Kidney epithelial cell (primary cell): ENCODE results near the gene BACE1-AS. TPM values are rescaled to one million over a fixed set of nuclear protein-coding genes. Genes with fewer than 3 reads are reported as not detected.

Experiments
- DNase-seq: peaks from one replicate; pipeline ENCODE4 v3.0.0-alpha.2; 2010; ENCODE audit warnings: low read depth
- H3K27me3 ChIP-seq: 2 replicates; pipeline ENCODE4 v1.6.0; 2011; ENCODE audit warnings: low read length; ENCODE audit not compliant: control insufficient read depth, insufficient read depth
- H3K36me3 ChIP-seq: 2 replicates; pipeline ENCODE4 v1.5.1; 2011; ENCODE audit warnings: low read length; ENCODE audit not compliant: control insufficient read depth, insufficient read depth
- H3K4me3 ChIP-seq: 2 replicates; pipeline ENCODE4 v1.5.1; 2011; ENCODE audit warnings: low read depth, mild to moderate bottlenecking, control low read depth, low read length
- CTCF ChIP-seq: IDR thresholded peaks from 2 replicates; pipeline ENCODE4 v1.5.1; 2011; ENCODE audit warnings: mild to moderate bottlenecking, moderate library complexity, low read length, control low read depth, inconsistent platforms; ENCODE audit not compliant: insufficient read depth, poor library complexity, severe bottlenecking
- total RNA-seq: library from RNA; depleted of rRNA; stranded (reverse); fragments of >200 nt; gene quantifications from 2 replicates; pipeline ENCODE4 v1.2.3, GENCODE V29; 2015

Gene BACE1-AS
- total RNA-seq, 1 donor from 2014 or later, result 4.9 TPM

DNA sequence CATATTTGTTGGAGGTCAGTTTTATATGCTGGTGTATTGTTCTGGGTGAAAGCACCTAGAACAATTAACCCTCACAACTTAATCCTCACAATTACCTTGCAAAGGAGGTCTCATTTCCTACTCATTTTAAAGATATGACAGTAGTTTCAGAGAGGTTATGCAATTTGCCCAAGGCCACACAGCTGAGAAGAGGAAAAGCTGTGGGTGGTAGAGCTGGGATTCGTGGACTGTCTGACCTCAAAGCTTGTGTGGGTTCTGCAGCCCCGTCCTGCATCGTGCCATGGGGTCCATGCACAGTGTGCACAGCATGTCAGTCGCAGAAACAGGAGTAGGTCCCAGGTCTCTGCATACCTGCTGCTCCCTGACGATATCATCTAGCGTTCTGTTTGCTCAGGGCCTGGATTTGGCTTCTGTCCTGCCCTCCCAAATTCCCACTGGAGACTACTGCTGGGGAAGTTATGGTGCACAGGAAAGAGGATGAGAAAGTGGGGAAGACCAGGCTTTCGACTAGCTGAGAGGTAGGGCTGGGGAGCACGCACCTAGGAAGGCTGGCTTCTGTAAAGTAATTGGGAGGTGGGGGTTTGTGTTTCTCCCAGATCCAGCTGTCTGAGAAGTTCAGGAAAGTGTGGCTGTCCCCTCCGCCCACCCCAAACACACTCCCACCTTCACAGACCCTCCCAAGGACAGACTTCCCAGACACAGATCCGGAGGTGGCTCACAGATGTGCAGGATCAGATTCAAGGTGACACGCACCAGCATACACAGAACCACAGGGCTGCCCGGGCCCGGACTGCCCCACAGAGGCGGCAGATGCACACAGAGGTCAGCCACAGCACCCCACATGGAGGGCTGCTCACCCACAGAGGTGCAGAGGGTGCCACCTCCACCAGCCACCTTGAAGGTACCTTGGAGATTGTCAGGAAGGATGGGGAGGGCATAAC is 23.0 kb downstream of the BACE1-AS start:
- Histone ChIP-seq H3K36me3 (no peaks in the 10 kb centered on the region), H3K27me3 (no peaks in the 10 kb centered on the region), H3K4me3 (peak overlapping the region; percentile 11)
- no peak for TF ChIP-seq CTCF
- DNase-seq, result no peak

DNA sequence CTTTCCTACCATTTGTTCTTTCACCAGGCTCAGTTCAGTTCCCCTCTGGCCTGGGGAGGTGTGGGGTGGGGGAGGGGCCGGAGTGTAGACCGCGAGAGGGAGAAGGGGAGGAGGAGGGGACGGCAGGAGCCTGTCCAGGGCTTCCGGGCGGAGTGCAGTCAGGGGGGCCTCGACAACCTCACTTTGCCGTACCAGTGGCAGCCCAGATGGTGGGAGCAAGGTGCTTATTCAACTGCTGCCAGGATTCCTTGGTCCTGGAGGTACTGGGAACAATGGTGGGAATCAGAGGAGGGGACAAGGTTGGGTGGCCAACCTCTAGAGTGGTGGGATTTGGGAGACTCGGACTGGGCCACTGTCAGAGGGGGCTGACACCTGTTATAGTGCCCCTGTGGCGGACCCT is 23.7 kb downstream of the BACE1-AS start:
- Histone ChIP-seq H3K27me3 (no peaks in the 10 kb centered on the region), H3K4me3 (peak overlapping the region; percentile 82), H3K36me3 (no peaks in the 10 kb centered on the region)
- no peak for DNase-seq
- TF ChIP-seq CTCF, result no peak

DNA sequence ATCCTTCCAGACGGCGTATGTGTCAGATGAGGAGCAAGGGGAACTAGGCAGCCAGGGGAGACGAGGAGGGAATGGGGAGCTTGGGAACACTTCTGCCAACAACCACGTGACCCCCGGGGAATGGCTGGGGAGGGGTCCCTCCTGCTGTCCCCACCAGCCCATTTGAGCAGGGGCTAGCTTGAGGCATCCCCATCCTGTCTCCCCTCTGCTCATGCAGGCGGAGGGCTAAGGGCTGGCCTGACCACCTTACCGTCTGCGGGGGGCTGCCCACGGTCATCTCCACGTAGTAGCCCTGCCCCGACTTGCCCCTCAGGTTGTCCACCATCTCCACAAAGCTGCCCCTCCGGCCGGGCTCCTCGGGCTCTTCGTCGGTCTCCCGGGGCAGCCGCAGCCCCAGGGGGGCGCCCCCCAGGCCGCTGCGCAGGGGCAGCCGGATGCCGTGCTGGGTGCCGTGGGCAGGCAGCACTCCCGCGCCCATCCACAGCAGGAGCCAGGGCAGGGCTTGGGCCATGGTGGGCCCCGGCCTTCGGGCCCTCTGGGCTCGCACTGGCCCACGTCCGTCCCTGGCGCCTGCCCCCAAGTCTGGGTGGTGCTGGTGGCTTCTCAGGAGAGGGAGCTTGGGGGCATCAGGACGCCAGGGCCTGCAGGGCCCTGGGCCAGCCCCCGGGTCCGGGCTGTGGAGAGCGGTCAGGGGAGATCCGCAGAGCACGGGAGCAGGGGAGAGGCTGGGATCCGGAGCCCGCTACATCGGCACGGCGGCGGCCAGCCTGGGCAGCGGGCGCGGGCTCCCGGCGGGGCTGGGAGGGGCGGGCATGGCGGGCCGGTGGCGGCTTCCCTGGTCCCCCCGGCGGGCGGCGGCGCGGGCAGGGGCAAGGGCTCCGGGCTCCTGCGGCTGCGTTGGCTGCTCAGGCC is 24.4 kb downstream of the BACE1-AS start:
- TF ChIP-seq CTCF, result no peak
- Histone ChIP-seq H3K27me3 (no peaks in the 10 kb centered on the region), H3K36me3 (no peaks in the 10 kb centered on the region), H3K4me3 (peak overlapping the region; percentile 82)
- DNase-seq, result no peak

DNA sequence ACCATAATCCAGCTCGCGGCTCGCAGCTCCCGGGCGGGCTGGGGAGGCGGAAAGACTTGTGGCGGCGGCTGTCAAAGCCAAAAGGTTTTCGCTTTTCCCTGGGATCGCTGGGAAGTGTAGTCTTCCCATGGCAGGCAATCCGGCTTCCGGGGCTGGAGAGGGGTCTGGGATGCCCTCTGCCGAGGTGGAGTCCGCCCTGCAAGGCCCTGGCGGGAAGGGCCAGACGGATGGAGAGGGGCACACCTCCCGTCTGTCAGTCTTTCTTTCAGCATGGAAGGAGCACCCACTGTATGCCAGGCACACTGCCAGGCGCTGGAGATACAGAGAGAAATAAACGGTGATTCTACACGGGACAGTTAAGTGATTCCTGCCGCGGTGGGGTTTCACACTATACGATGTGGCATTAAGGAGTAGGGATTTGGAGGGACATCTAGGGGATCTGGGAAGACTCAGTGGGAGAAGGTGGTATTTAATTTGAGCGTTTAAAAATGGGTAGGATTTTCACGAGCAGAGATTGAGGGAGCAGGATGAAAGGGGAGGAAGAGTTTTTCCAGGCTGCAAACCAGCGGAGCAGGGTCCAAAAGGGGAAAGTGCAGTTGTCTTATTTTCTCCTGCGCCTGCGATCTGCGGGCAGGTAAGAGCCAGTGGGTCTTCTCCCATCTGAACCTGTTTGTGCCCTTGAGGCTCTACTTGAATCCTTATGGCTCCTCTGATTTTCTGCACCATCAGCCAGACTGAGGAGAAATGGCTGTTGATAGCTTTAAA is 25.2 kb downstream of the BACE1-AS start, which contains the start of gene BACE1:
TSS of gene BACE1 (minus strand) at position 60 of the 765 bp plus-strand sequence. CDS start 461 bp downstream, outside the sequence.
- peak; percentile 50 for DNase-seq
- no peaks in the 10 kb centered on the region for H3K27me3 ChIP-seq
- H3K36me3 ChIP-seq, result no peaks in the 10 kb centered on the region
- peak; percentile 54 for TF ChIP-seq CTCF
- peak within 1 kb of the TSS; percentile 82 for H3K4me3 ChIP-seq

- no peak for TF ChIP-seq CTCF
- Histone ChIP-seq H3K36me3 (no peaks in the 10 kb centered on the region), H3K4me3 (no peak overlapping the region), H3K27me3 (no peaks in the 10 kb centered on the region)
- DNase-seq, result no peak
These were observed 27.6 kb downstream of the BACE1-AS start for GRCh38 chr11:117318738-117319137.
